Measurements from ENCODE around the gene SH3TC1. TPM values are rescaled to one million over a fixed set of nuclear protein-coding genes. Genes with fewer than 3 reads are reported as not detected.

The SH3TC1 gene
- total RNA-seq, 1 donor from 2014 or later, result 20.9 TPM

GRCh38 chr4:8214136-8214535 lies 15.0 kb downstream of the SH3TC1 start:
- Mint-ChIP-seq H3K27me3 (no peaks in the 10 kb centered on the region), H3K27ac (no peak overlapping the region), H3K4me1 (peaks cover 4% of the 10 kb centered on the region), H3K4me3 (no peak overlapping the region), H3K9me3 (no peaks in the 10 kb centered on the region), H3K36me3 (ENCODE audit: low read depth) (peaks cover 3% of the 10 kb centered on the region)
- DNase-seq, result no peak
- intact Hi-C loops (cut with micrococcal nuclease), result no loop called here

GRCh38 chr4:8215001-8215427 lies 15.9 kb downstream of the SH3TC1 start:
- no peak for DNase-seq
- H3K27me3 Mint-ChIP-seq, result no peaks in the 10 kb centered on the region
- intact Hi-C loops (cut with micrococcal nuclease), result no loop called here
- H3K4me3 Mint-ChIP-seq, result no peak overlapping the region
- H3K9me3 Mint-ChIP-seq, result no peaks in the 10 kb centered on the region
- peaks cover 4% of the 10 kb centered on the region for H3K4me1 Mint-ChIP-seq
- H3K27ac Mint-ChIP-seq, result no peak overlapping the region
- H3K36me3 Mint-ChIP-seq (ENCODE audit: low read depth), result peaks cover 7% of the 10 kb centered on the region

GRCh38 chr4:8215641-8216442 lies 16.8 kb downstream of the SH3TC1 start:
- peaks cover 14% of the 10 kb centered on the region for H3K36me3 Mint-ChIP-seq (ENCODE audit: low read depth)
- no peak overlapping the region for H3K4me3 Mint-ChIP-seq
- peaks cover 4% of the 10 kb centered on the region for H3K4me1 Mint-ChIP-seq
- intact Hi-C loops (cut with micrococcal nuclease), result no loop called here
- DNase-seq, result no peak
- no peaks in the 10 kb centered on the region for H3K9me3 Mint-ChIP-seq
- no peak overlapping the region for H3K27ac Mint-ChIP-seq
- H3K27me3 Mint-ChIP-seq, result no peaks in the 10 kb centered on the region

GRCh38 chr4:8216443-8217245 lies 17.6 kb downstream of the SH3TC1 start:
- no peak for DNase-seq

GRCh38 chr4:8217246-8217511 lies 18.1 kb downstream of the SH3TC1 start:
- peaks cover 14% of the 10 kb centered on the region for H3K4me1 Mint-ChIP-seq

More at GRCh38 chr4:8216443-8217245, 17.6 kb downstream of the SH3TC1 start:
- Mint-ChIP-seq H3K27ac (no peak overlapping the region), H3K4me1 (peaks cover 10% of the 10 kb centered on the region), H3K9me3 (no peaks in the 10 kb centered on the region), H3K36me3 (ENCODE audit: low read depth) (peaks cover 18% of the 10 kb centered on the region), H3K4me3 (no peak overlapping the region), H3K27me3 (no peaks in the 10 kb centered on the region)
- intact Hi-C loops (cut with micrococcal nuclease), result no loop called here

GRCh38 chr4:8217871-8218270 lies 18.8 kb downstream of the SH3TC1 start:
- H3K36me3 Mint-ChIP-seq (ENCODE audit: low read depth), result peaks cover 21% of the 10 kb centered on the region
- H3K4me3 Mint-ChIP-seq, result no peak overlapping the region

More at GRCh38 chr4:8217246-8217511, 18.1 kb downstream of the SH3TC1 start:
- Mint-ChIP-seq H3K27ac (no peak overlapping the region), H3K4me3 (no peak overlapping the region), H3K36me3 (ENCODE audit: low read depth) (peaks cover 21% of the 10 kb centered on the region), H3K27me3 (no peaks in the 10 kb centered on the region), H3K9me3 (no peaks in the 10 kb centered on the region)
- intact Hi-C loops (cut with micrococcal nuclease), result no loop called here
- no peak for DNase-seq

GRCh38 chr4:8218371-8219031 lies 19.4 kb downstream of the SH3TC1 start:
- H3K9me3 Mint-ChIP-seq, result no peaks in the 10 kb centered on the region
- no peaks in the 10 kb centered on the region for H3K27me3 Mint-ChIP-seq
- H3K4me1 Mint-ChIP-seq, result peaks cover 14% of the 10 kb centered on the region
- DNase-seq, result no peak
- intact Hi-C loops (cut with micrococcal nuclease), result no loop called here
- H3K36me3 Mint-ChIP-seq (ENCODE audit: low read depth), result peaks cover 24% of the 10 kb centered on the region
- no peak overlapping the region for H3K4me3 Mint-ChIP-seq
- no peak overlapping the region for H3K27ac Mint-ChIP-seq

More at GRCh38 chr4:8217871-8218270, 18.8 kb downstream of the SH3TC1 start:
- Mint-ChIP-seq H3K27me3 (no peaks in the 10 kb centered on the region), H3K9me3 (no peaks in the 10 kb centered on the region), H3K27ac (no peak overlapping the region), H3K4me1 (peaks cover 14% of the 10 kb centered on the region)
- no peak for DNase-seq
- intact Hi-C loops (cut with micrococcal nuclease), result no loop called here

GRCh38 chr4:8219236-8219635 lies 20.1 kb downstream of the SH3TC1 start:
- intact Hi-C loops (cut with micrococcal nuclease), result no loop called here
- no peak overlapping the region for H3K4me3 Mint-ChIP-seq

GRCh38 chr4:8220661-8221450 lies 21.8 kb downstream of the SH3TC1 start:
- no peak for DNase-seq
- intact Hi-C loops (cut with micrococcal nuclease), result loop anchor here (2.0 kb wide), 1 partner anchor 20 kb away; no protein-coding TSS in a partner anchor
- Mint-ChIP-seq H3K27ac (no peak overlapping the region), H3K36me3 (ENCODE audit: low read depth) (peaks cover 35% of the 10 kb centered on the region), H3K27me3 (no peaks in the 10 kb centered on the region), H3K4me1 (peaks cover 14% of the 10 kb centered on the region), H3K9me3 (no peaks in the 10 kb centered on the region), H3K4me3 (no peak overlapping the region)

More at GRCh38 chr4:8219236-8219635, 20.1 kb downstream of the SH3TC1 start:
- peaks cover 14% of the 10 kb centered on the region for H3K4me1 Mint-ChIP-seq
- H3K36me3 Mint-ChIP-seq (ENCODE audit: low read depth), result peaks cover 31% of the 10 kb centered on the region
- H3K27me3 Mint-ChIP-seq, result no peaks in the 10 kb centered on the region
- no peaks in the 10 kb centered on the region for H3K9me3 Mint-ChIP-seq
- no peak overlapping the region for H3K27ac Mint-ChIP-seq
- no peak for DNase-seq

- H3K27me3 Mint-ChIP-seq, result no peaks in the 10 kb centered on the region
- H3K27ac Mint-ChIP-seq, result no peak overlapping the region
- no peak overlapping the region for H3K4me3 Mint-ChIP-seq
- DNase-seq, result no peak
- H3K36me3 Mint-ChIP-seq (ENCODE audit: low read depth), result peaks cover 35% of the 10 kb centered on the region
- H3K4me1 Mint-ChIP-seq, result peaks cover 14% of the 10 kb centered on the region
- no peaks in the 10 kb centered on the region for H3K9me3 Mint-ChIP-seq
- intact Hi-C loops (cut with micrococcal nuclease), result loop anchor here (2.0 kb wide), 1 partner anchor 21 kb away; no protein-coding TSS in a partner anchor
Observed at GRCh38 chr4:8221476-8221875, 22.4 kb downstream of the SH3TC1 start.

- peak overlapping the region; percentile 35 for H3K27ac Mint-ChIP-seq
- intact Hi-C loops (cut with micrococcal nuclease), result loop anchor here (2.0 kb wide), 1 partner anchor 21 kb away; no protein-coding TSS in a partner anchor
Observed at GRCh38 chr4:8221985-8222384, 22.9 kb downstream of the SH3TC1 start.

GRCh38 chr4:8222609-8223388 lies 23.7 kb downstream of the SH3TC1 start:
- Mint-ChIP-seq H3K36me3 (ENCODE audit: low read depth) (peaks cover 37% of the 10 kb centered on the region), H3K4me3 (no peak overlapping the region), H3K4me1 (peaks cover 11% of the 10 kb centered on the region), H3K27ac (no peak overlapping the region), H3K9me3 (no peaks in the 10 kb centered on the region), H3K27me3 (no peaks in the 10 kb centered on the region)
- intact Hi-C loops (cut with micrococcal nuclease), result no loop called here
- DNase-seq, result no peak

More at GRCh38 chr4:8221985-8222384, 22.9 kb downstream of the SH3TC1 start:
- no peaks in the 10 kb centered on the region for H3K9me3 Mint-ChIP-seq
- H3K4me1 Mint-ChIP-seq, result peaks cover 14% of the 10 kb centered on the region
- H3K36me3 Mint-ChIP-seq (ENCODE audit: low read depth), result peaks cover 37% of the 10 kb centered on the region
- DNase-seq, result no peak
- no peaks in the 10 kb centered on the region for H3K27me3 Mint-ChIP-seq
- no peak overlapping the region for H3K4me3 Mint-ChIP-seq
